Stimulated activated CD8-positive, alpha-beta memory T cell treated with anti-CD3 and anti-CD28 coated beads, Interleukin-7, amount 100 ng/mL, for 4 hours (primary cell): Measurements from ENCODE around the gene KCNJ6.
"Not testable (repeated sequence)": the region's sequence is repeated elsewhere in the genome, so short reads cannot be mapped to it uniquely, and the experiment has no call there.

ENCODE experiments used
- DNase-seq, 2 donors: peaks; one replicate each; pipeline ENCODE4 v3.0.0-alpha.2; 2020; ENCODE audit warnings: low read depth in 2 of 2

The KCNJ6 gene, protein sequence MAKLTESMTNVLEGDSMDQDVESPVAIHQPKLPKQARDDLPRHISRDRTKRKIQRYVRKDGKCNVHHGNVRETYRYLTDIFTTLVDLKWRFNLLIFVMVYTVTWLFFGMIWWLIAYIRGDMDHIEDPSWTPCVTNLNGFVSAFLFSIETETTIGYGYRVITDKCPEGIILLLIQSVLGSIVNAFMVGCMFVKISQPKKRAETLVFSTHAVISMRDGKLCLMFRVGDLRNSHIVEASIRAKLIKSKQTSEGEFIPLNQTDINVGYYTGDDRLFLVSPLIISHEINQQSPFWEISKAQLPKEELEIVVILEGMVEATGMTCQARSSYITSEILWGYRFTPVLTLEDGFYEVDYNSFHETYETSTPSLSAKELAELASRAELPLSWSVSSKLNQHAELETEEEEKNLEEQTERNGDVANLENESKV

DNA sequence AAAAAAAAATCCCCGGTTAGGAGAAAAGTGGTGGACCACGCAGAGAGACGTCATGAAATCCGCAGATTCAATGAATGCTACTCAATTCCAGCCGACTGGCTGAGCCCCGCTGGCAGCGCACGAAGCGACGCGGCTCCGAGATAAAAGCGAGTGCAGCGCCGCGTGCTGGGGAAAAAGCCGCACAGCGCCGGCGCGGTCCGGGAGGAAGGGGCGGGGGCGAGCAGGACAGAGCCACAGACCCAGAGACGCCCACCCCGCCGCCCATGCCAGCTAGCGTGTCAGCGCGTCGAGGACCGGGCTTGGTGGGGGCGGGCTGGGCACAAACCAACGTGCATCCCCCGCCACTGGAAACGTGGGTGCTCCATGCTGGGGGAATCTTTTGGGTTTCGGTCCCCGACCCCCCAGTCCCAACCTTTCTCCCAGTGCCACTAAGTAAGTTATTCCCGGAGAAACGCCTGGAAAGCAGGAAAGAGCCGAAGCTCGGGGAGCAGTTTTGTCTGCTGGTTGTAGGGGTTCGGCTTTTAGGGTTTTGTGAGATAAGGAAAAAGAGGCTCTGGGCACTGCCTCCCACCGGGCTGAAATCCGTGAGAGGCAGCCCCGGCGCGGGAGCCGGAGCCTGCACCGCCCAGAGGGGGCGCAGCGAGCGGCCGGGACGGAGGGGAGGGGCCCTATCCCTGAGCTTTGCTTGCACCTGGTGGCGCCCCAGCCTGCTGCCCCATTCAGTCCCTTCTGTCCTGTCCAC lies at the start of gene KCNJ6:
Gene KCNJ6 (minus strand): TSS at position 148 of the 742 bp plus-strand sequence. CDS start 75,775 bp downstream, outside the sequence.
- DNase-seq: no peak

DNA sequence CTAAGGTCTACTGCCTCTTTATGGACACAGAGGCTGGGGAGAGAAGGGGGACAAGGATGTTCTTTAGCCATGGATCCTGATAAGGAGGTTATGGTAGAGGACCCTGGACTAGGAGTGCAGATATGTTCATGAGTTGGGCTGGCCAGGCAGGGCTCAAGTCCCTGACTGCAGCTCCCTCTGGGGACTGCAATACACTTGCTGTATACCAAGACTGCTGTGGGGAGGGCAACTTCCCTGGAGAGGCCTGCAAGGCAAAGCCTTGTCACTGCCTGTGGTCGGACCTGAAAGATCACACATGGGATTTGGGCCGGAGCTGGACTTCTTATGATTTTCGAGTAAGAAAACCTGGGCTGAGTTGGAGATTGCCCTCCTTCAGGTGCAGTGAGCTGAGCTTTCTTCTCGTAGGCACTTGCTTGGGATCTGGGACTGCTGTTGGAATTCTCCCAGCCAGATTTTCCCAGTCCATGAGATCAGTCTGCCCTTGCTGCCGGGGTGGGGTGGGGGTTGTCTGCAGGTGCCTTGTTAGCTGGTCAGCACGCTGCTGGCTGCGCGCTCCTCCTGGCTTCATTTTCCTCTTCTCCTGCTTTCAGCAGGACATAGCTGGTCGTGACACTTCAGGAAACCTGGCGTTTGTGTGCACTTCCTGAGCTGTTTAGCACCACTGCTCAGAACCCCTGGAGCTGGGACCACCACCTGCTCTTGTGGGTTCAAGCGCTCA lies 49.0 kb upstream of the KCNJ6 start:
- no peak for DNase-seq

GRCh38 chr21:37958537-37958936 lies 42.3 kb upstream of the KCNJ6 start:
- DNase-seq: no peak

DNA sequence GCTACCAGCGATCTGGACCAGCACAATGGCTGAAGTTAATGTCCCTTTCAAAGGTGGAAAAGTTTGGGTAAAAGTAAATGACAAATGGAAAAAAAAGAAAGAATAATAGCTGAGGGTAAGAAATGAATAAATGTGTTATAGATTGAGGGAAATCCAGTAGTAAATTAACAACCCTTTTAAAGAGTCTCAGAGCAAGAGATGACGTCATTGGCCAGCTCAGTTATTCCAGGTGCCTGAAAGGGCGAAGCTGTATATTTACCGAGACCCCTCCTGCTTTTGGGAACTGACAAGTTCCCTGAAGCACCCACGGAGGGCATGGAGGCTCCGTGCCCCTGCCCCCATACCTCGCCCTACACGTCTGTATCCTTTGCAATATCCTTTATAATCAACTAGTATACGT lies 40.5 kb upstream of the KCNJ6 start:
- no peak for DNase-seq

DNA sequence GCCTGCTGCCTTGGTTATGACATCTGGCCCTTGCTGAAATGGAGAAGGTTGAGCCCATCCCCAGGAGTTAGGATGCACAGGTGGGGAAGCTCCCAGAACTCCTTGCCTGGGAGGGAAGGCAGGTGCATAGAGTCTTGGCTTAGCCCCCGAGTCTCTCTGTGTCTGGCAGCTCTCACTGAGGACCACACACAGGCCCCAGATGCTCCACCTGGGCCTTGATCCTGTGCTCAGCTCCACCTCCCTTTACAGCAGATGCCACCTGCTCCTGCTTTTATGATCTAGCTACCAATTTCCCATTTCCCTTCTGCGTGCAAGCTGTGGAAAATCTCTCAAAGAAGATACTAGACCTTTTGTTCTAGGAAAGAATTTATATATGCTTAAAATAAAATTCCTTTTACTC lies 28.8 kb upstream of the KCNJ6 start:
- no peak for DNase-seq

DNA sequence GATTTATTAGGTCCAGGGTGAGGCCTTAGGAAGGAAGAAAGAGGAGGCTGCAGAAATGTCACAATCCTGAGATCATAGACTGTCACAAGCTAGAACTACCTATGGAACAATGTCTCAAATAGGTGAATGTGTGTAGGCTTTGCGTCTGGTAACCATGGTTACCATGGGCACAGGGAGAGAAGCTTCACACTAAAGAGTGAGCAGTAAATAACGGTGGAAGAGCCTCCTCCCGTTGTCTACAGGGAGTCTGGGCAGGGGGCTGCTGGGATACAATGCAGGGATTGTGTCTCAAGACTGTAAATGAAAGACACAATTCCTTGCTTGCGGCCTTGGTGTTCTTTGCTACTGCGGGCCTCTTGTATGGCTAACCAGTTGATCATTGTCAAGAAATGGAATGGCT lies 28.2 kb upstream of the KCNJ6 start:
- no peak for DNase-seq

DNA sequence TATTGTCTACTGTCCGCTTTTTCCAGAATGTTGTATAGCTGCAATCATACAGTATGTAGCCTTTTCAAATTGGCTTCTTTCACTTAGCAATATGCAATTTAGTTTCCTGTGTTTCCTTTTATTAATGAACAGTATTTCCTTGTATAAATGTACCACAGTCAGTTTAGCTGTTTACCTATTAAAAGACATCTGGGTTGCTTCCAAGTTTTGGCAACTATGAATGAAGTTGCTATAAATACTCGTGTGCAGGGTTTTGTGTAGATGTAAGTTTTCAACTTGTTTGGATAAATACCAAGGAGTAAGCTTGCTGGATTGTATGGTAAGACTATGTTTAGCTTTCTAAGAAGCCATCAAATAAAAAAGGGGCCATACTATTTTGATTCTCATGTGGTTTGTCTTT lies 24.4 kb upstream of the KCNJ6 start:
- DNase-seq: no peak

DNA sequence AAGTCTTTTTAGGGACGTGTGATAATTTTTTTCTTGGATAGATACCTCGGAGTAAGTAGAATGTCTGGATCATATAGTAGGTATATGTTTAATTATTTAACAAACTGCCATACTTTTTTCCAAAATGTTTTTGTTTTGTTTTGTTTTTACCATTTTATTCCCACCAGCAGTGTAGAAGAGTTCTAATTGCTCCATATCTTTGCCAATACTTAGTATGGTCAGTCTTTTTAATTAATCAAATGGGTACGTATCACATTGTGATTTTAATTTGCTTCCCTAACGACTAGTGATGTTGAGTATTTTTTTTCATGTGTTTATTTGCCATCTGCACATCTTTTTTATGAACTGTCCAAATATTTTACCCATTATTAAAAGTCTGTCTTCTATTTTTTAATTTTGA lies 23.6 kb upstream of the KCNJ6 start:
- DNase-seq: no peak

DNA sequence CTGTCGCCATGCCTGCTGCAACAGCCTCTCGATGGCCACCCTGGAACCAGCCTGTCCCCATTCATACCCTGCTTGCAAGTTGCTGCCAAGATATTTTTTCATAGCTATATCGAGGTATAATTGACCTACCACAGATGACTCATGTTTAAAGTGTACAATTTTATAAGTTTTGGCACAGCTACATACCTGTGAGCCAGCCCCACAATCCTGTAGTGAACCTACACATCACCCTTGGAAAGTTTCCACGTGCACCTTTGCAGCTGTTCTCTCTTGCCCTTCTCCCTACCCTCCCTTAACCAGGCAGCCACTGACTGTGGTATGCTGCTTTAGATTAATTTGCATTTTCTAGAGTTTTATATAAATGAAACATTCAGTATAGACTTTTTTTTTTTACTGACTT lies 23.0 kb upstream of the KCNJ6 start:
- DNase-seq: no peak

GRCh38 chr21:37937668-37938067 lies 21.4 kb upstream of the KCNJ6 start:
- no peak for DNase-seq

GRCh38 chr21:37936010-37936785 lies 19.9 kb upstream of the KCNJ6 start:
- DNase-seq: no peak

DNA sequence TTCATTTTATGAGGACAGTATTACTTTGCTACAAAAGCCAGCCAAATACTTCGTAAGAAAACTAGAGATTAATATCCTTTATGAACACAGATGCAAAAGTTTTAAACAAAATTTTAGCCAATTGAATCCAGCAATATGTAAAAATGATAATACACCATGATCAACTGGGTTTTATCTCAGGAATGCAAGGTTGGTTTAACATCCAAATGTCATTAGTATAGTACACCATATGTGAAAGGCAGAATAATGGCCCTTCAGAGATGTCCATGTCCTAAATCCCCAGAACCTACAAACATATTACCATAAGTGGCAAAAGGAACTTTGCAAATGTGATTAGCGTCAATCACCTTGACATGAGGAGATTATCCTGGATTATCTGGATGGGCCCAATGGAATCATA lies 16.7 kb upstream of the KCNJ6 start:
- no peak for DNase-seq

DNA sequence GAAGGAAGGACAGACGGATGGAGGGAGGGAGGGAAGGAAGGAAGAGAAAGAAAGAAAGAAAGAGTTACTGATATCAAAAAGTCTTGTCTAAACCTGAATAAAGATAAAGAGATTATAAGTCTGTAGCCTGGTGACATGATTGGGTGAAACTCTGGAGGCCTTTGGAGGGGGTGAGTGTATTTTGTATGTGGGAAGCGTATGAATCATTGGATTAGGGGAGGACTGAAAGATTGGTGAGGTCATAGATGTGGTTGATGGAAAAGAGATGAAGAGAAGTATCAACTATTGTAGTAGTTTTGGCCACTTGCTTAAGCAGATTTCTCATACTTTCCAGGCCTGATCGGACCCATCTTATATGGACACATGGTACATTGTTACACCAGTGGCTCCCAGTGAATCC lies 11.5 kb upstream of the KCNJ6 start:
- no peak for DNase-seq

GRCh38 chr21:37921091-37921490 lies 4.8 kb upstream of the KCNJ6 start:
- DNase-seq: no peak

DNA sequence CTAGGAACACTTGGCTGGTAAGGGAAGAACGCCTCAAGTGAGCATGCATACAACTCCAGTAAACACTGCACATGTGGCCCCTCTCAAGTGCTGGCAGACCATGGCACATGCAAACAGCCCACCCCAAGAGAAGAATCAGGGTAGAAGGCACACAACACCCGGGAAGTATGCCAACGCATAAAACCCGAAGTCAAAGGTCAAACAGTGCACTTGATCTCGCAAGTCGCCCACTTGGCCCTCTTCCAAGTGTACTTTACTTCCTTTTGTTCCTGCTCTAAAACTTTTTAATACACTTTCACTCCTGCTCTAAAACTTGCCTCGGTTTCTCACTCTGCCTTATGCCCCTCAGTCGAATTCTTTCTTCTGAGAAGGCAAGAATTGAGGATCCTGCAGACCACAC lies 4.0 kb upstream of the KCNJ6 start:
- DNase-seq: not testable (repeated sequence)

DNA sequence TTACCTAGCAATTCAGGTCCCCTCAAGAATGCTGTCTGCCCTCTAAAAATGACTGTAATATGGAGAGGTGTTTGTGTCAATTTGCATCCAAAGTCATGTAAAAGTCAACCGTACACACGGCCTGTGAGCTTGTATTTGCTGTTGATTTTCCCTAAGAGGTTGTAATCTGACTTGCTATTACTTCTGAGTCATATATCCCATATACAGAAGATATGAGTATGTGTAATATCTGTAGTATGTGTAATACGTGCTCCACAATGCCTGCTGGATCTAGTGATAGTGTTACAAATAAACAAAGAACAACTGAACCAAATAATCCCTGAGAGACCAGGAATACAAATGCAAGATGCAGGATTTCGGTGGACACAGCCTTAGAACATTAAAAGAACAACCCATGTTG lies 1.4 kb upstream of the KCNJ6 start:
- DNase-seq: no peak

DNA sequence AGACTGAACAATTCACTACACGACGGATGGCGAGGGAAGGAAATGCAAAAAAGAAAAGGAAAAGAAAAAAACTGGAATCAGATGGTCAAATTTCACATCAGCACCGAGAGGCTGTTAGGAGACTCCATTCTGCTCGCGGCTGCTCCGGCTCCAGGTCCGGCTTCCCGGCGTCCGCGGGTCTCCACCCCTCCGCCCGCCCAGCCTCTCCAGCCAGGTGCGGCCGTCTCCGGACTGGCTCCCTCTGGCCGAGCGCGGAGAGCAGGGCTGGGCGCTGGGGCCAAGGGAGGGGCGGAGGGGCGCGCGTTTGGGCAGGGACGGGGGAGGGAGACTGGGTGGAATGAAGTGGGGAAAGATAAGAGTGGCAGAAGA lies 332 bp downstream of the KCNJ6 start:
- no peak for DNase-seq

GRCh38 chr21:37915497-37915911 lies 753 bp downstream of the KCNJ6 start:
- DNase-seq: no peak

DNA sequence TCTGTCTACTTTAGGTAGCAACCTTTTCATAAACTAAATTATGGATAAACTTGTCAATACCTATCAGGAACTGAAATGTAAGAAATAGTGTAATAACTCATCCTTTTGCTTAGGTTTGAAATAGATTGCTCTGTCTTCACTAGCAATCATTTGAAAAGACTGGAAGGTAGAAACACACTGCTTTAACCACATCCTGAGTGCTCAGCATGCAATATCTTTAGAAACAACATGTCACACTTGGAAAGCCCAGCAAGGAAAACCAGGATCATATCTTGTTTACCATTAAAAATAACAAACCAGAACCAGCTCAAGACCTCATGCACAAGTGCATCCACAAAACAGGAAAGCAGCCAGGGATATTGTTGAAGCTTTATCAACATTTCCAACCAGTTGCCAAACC lies 3.6 kb downstream of the KCNJ6 start:
- no peak for DNase-seq

DNA sequence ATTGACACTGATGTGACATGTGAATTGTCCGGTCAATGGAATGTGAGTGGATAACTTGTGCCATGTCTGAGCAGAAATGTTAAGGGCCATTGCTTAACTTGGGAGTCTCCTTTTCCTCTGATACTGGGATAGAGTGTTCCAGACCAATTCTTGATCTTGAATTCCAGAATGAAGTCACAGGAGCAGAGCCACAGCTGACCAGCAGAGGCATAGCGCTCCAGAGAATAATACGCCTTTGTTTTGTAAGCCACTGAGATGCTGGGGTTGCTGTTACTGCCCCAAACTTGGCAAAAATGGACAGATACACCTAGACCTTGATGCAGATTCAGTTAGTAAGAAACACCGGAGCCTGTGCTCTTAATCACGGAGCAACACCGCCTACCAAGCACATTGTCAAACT lies 6.3 kb downstream of the KCNJ6 start:
- DNase-seq: no peak

DNA sequence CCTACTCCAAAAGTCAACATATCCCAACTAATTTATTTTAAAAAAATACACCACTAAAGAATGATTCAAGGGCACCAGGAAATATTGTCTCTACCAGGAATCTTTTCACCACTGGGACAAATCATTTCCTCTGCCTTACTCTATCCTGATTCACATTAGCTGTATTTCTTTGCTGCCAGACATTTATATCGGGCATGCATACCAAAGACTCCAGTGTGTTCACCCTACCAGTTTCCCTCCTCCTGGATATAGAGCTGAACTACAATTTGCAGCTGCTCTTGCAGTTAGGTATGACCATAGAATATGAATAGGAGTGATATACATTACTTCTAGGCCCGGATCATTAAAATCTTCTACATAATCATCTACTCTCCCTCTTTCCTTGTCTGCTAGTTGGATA lies 7.6 kb downstream of the KCNJ6 start:
- no peak for DNase-seq

DNA sequence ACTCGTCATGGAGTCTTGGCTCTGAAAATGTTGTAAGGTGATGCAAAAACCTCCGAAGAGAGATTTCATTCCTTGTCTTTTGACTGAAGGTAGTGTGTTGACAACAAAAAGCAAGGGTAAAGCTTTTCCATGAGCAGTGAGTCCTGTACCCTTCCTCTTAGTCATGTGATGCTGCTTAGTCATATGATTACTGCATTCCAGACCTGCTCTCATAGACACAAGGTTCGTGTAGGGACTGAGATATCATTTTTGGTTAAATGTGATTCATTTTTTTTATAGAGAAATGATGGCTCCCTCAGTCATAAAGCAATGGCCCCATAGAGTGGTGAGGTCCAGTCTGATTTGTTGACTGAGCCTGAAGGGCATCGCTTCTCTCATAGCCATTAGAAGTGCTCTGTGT lies 9.2 kb downstream of the KCNJ6 start:
- no peak for DNase-seq
